Epidermal melanocyte (primary cell): ENCODE measurements around the gene PIM2.
"Not testable (repeated sequence)": the region's sequence is repeated elsewhere in the genome, so short reads cannot be mapped to it uniquely, and the experiment has no call there.

Source experiments
- DNase-seq: peaks from one replicate; pipeline ENCODE4 v3.0.0; 2011; ENCODE audit warnings: low spot score; ENCODE audit not compliant: insufficient read length

Gene PIM2

GRCh38 chrX:48876944-48877343 lies 41.9 kb downstream of the PIM2 start:
- not testable (repeated sequence) for DNase-seq

DNA sequence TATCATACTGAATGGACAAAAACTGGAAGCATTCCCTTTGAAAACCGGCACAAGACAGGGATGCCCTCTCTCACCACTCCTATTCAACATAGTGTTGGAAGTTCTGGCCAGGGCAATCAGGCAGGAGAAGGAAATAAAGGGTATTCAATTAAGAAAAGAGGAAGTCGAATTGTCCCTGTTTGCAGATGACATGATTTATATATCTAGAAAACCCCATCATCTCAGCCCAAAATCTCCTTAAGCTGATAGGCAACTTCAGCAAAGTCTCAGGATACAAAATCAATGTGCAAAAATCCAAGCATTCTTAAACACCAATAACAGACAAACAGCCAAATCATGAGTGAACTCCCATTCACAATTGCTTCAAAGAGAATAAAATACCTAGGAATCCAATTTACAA lies 46.8 kb downstream of the PIM2 start:
- not testable (repeated sequence) for DNase-seq

DNA sequence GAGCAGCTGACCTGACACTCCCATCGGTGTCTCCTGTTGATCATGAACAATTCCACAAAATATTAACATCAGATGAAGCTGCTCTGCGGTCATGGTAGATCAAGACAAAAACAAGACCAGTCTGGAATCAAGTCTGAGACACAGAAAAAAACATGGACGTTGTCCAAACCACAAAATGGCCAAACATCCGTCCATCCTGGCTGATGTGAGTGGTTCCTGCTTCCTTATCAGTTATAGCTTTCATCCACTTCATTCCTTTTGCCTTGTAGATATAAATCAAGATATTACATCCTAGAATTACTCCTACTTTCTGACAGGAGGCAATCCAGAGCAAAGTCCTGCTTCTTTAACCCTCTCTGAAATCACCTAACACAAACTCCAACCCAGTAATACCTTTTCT lies 54.6 kb downstream of the PIM2 start:
- DNase-seq, result no peak
